GM12878 (cell line): ENCODE data around the gene PAM16. TPM values are rescaled to one million over a fixed set of nuclear protein-coding genes. Genes with fewer than 3 reads are reported as not detected.

ENCODE experiments used
- BACH1 ChIP-seq: fragments of 450-650 bp; IDR thresholded peaks from 2 replicates; pipeline ENCODE4 v1.6.1; 2017; ENCODE audit warnings: mild to moderate bottlenecking, borderline replicate concordance
- BHLHE40 ChIP-seq, 2 experiments: fragments of 450-650 bp in 1 of 2; IDR thresholded peaks; 2 replicates each; pipeline ENCODE4 v1.6.1; 2011 to 2017; ENCODE audit warnings: low read depth in 2 of 2, borderline replicate concordance in 1 of 2, improper control_type of control experiment in 1 of 2, low read length in 1 of 2, mild to moderate bottlenecking in 1 of 2
- CEBPZ ChIP-seq: fragments of 150-350 bp; IDR thresholded peaks from 2 replicates; pipeline ENCODE4 v1.6.1; 2016; ENCODE audit warnings: low read depth, low read length
- CHD4 ChIP-seq: fragments of 200-600 bp; sonication (generic); IDR thresholded peaks from 2 replicates; pipeline ENCODE4 v1.6.1; 2016; ENCODE audit warnings: mild to moderate bottlenecking
- DPF2 ChIP-seq: fragments of 450-650 bp; IDR thresholded peaks from 2 replicates; pipeline ENCODE4 v1.6.1; 2017; ENCODE audit warnings: mild to moderate bottlenecking
- FOXM1 ChIP-seq: IDR thresholded peaks from 2 replicates; pipeline ENCODE4 v1.6.1; 2012; ENCODE audit warnings: low read depth, mild to moderate bottlenecking, inconsistent platforms, low read length, moderate library complexity
- MEF2B ChIP-seq: fragments of 450-650 bp; IDR thresholded peaks from 2 replicates; pipeline ENCODE4 v1.6.1; 2018; ENCODE audit warnings: mild to moderate bottlenecking, moderate library complexity; ENCODE audit not compliant: partially characterized antibody, poor library complexity, severe bottlenecking
- MTA2 ChIP-seq: fragments of 450-650 bp; IDR thresholded peaks from 2 replicates; pipeline ENCODE4 v1.6.1; 2016; ENCODE audit warnings: low read depth, mild to moderate bottlenecking, moderate library complexity
- RAD51 ChIP-seq: fragments of 450-650 bp; IDR thresholded peaks from 2 replicates; pipeline ENCODE4 v1.6.1; 2016; ENCODE audit warnings: moderate library complexity, mild to moderate bottlenecking, inconsistent platforms
- RELA ChIP-seq: fragments of 450-650 bp; IDR thresholded peaks from 2 replicates; pipeline ENCODE4 v1.8.0; 2014; ENCODE audit warnings: borderline replicate concordance; ENCODE audit not compliant: partially characterized antibody
- RUNX3 ChIP-seq: IDR thresholded peaks from 2 replicates; pipeline ENCODE4 v1.6.1; 2012; ENCODE audit warnings: low read length, inconsistent platforms
- SUPT20H ChIP-seq: IDR thresholded peaks from 2 replicates; pipeline ENCODE4 v1.6.1; 2011; ENCODE audit warnings: low read depth, mild to moderate bottlenecking, low read length, moderate library complexity, borderline replicate concordance; ENCODE audit not compliant: control insufficient read depth
- ZNF592 ChIP-seq: fragments of 450-650 bp; IDR thresholded peaks from 2 replicates; pipeline ENCODE4 v1.6.1; 2017; ENCODE audit warnings: mild to moderate bottlenecking, moderate library complexity
- polyA plus RNA-seq, 11 experiments: library from polyadenylated mRNA; depleted of rRNA in 4 of 11; unstranded in 6 of 11; stranded (reverse) in 5 of 11; fragments of >200 nt; fragmentation: Nextera tagmentation in 4 of 11; fragmentation: Illumina TruSeq in 1 of 11; extraction: Ambion mirVana in 4 of 11; extraction: Trizol in 1 of 11; gene quantifications; 1 replicate in 1 of 11; 2 replicates in 10 of 11; pipeline versions ENCODE4 v1.2.1 to v1.2.3, GENCODE V29; 2011 to 2016; ENCODE audit warnings: inconsistent platforms in 2 of 11, missing spikeins in 2 of 11, low read depth in 1 of 11
- total RNA-seq, 4 experiments: library from RNA; depleted of rRNA in 3 of 4; stranded (reverse); fragments of >200 nt in 3 of 4; fragmentation: Illumina TruSeq in 1 of 4; extraction: Trizol in 1 of 4; gene quantifications; 2 replicates each; pipeline versions ENCODE4 v1.2.1 to v1.2.3, GENCODE V29; 2013 to 2021
- TF ChIP-seq, protein P1 (sequence below): IDR thresholded peaks from 2 replicates; pipeline ENCODE4 v1.6.1; 2011; ENCODE audit warnings: low read depth, low read length, improper control_type of control experiment, borderline replicate concordance
- TF ChIP-seq, protein P2 (sequence below): fragments of 450-650 bp; IDR thresholded peaks from 2 replicates; pipeline ENCODE4 v1.6.1; 2017; ENCODE audit warnings: low read depth, mild to moderate bottlenecking, moderate library complexity

The PAM16 gene
- total and polyA plus RNA-seq, 10 of the 15 experiments (the other 5 are each of a cell fraction or from before 2014, with no cell fraction given), result 18.5 to 94.3 (median 51.5) TPM

GRCh38 chr16:4319454-4320421, 31.4 kb downstream of the PAM16 start (continued):
- peak; percentile 40; the same call in 1 of the 2 replicates for TF ChIP-seq DPF2
- TF ChIP-seq RAD51, result no peak
- no peak for TF ChIP-seq SUPT20H
- peak; percentile 82 for TF ChIP-seq RUNX3
- TF ChIP-seq, protein P1, sequence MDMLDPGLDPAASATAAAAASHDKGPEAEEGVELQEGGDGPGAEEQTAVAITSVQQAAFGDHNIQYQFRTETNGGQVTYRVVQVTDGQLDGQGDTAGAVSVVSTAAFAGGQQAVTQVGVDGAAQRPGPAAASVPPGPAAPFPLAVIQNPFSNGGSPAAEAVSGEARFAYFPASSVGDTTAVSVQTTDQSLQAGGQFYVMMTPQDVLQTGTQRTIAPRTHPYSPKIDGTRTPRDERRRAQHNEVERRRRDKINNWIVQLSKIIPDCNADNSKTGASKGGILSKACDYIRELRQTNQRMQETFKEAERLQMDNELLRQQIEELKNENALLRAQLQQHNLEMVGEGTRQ, result no peak
- TF ChIP-seq CHD4, result no peak
- TF ChIP-seq MEF2B, result peak; percentile 42
- TF ChIP-seq BACH1, result peak; percentile 33; the same call in 1 of the 2 replicates
- no peak for TF ChIP-seq CEBPZ
- TF ChIP-seq ZNF592, result no peak
- TF ChIP-seq FOXM1, result no peak
- TF ChIP-seq MTA2, result peak; percentile 19; the same call in 1 of the 2 replicates
- TF ChIP-seq RELA, result no peak
- peak; percentile 59 to 84; a peak in 3 of 4 replicates for TF ChIP-seq BHLHE40 (IDR thresholded peaks at IDR 0.05; ENCODE audit: borderline replicate concordance in 1 of 2, low read depth in 2 of 2, low read length in 1 of 2)
- TF ChIP-seq, protein P2, sequence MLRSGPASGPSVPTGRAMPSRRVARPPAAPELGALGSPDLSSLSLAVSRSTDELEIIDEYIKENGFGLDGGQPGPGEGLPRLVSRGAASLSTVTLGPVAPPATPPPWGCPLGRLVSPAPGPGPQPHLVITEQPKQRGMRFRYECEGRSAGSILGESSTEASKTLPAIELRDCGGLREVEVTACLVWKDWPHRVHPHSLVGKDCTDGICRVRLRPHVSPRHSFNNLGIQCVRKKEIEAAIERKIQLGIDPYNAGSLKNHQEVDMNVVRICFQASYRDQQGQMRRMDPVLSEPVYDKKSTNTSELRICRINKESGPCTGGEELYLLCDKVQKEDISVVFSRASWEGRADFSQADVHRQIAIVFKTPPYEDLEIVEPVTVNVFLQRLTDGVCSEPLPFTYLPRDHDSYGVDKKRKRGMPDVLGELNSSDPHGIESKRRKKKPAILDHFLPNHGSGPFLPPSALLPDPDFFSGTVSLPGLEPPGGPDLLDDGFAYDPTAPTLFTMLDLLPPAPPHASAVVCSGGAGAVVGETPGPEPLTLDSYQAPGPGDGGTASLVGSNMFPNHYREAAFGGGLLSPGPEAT, result peak; percentile 11; the same call in 1 of the 2 replicates
